ENCODE measurements around the gene UCHL3. TPM values are rescaled to one million over a fixed set of nuclear protein-coding genes. Genes with fewer than 3 reads are reported as not detected.

The UCHL3 gene
- total RNA-seq = 42.2 and 65.8 TPM in 2 replicates

GRCh38 chr13:75549262-75550158 lies at the start of gene UCHL3:
UCHL3 (plus strand) TSS chr13:75549791; CDS start chr13:75549821, 30 bp downstream.

GRCh38 chr13:75537401-75538365 lies 11.9 kb upstream of the UCHL3 start, which contains the start of gene COMMD6:
COMMD6 (minus strand) TSS chr13:75537841; CDS start chr13:75537805, 36 bp downstream.

GRCh38 chr13:75635828-75636435 lies 86.3 kb downstream of the UCHL3 start, which contains the start of gene LMO7:
LMO7 (plus strand) TSS chr13:75636330; CDS start chr13:75636658, 328 bp downstream.

Other genes starting within 250 kb of the UCHL3 start
- gene TBC1D4, start 67.6 kb upstream of the UCHL3 start, total RNA-seq = 14.0 and 21.3 TPM in 2 replicates
- 25.2 and 36.0 TPM in 2 replicates for gene COMMD6, start 11.9 kb upstream of the UCHL3 start, total RNA-seq
- 19.1 and 25.6 TPM in 2 replicates for gene LMO7, start 86.5 kb downstream of the UCHL3 start, total RNA-seq